Measurements from ENCODE around the gene VMAC. TPM values are rescaled to one million over a fixed set of nuclear protein-coding genes. Genes with fewer than 3 reads are reported as not detected.

The VMAC gene
- total RNA-seq, 1 donor from 2014 or later, result 3.7 TPM

DNA sequence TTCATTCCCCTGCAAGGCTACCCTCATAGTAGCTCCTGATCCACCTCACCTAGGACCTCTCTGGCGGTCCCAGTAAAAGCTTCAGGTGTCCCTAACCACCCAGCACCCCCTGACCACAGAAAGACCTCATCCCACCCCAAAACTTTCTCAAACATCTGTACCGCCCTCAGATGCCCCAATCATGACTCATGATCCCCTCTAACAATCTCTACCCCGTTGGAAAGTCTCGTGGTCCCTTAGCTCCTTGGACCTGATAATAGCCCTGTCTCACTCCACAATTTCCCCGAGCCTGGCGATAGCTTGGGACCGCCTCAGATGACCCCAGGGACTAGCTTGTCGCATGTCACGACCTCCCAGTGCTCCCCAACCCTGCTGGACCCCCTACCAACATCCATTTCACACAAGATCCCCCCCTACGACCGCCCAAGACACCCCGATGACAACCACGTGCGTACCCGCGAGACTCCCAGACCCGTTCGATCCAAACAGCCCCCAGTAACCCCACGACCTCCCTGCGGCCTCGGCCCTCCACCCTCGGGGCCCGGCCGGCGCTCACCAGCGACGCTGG lies 1.5 kb upstream of the VMAC start:
- DNase-seq (ENCODE audit: low spot score in 2 of 2) (no peak), FAIRE-seq (no peak)

GRCh38 chr19:5903624-5904351 lies 884 bp upstream of the VMAC start, which contains the start of gene NDUFA11:
Gene NDUFA11 (minus strand): TSS chr19:5903790. CDS start chr19:5903708, 82 bp downstream.
- FAIRE-seq, result no peak
- DNase-seq (ENCODE audit: low spot score in 2 of 2), result peak; percentile 92 to 94

DNA sequence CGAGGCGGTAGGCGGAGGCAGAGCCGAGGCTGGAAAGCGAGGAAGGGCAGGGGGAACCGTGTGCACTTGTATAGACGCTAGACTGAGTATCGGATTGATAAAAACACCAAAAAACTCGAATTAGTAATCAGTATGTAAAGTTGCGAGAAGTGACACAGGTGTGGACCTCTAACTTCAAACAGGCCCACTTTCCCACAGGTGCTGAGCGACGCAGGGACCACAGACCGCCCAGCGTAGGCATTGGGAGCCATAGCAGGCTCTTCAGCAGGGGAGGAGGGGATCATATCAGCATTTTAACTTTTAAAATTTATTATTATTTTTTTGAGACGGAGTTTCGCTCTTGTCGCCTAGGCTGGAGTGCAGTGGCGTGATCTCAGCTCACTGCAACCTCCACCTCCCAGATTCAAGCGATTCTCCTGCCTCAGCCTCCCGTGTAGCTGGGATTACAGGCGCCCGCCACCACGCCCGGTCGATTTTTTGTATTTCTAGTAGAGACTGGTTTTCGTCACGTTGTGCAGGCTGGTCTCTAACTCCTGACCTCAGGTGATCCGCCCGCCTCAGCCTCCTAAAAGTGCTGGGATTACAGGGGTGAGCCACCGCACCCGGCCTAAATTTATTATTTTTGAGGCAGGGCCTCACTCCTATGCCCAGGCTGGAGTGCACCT lies 574 bp downstream of the VMAC start:
- DNase-seq (ENCODE audit: low spot score in 2 of 2) (no peak), FAIRE-seq (no peak)

GRCh38 chr19:5907241-5907640 lies 2.6 kb downstream of the VMAC start:
- FAIRE-seq, result no peak

DNA sequence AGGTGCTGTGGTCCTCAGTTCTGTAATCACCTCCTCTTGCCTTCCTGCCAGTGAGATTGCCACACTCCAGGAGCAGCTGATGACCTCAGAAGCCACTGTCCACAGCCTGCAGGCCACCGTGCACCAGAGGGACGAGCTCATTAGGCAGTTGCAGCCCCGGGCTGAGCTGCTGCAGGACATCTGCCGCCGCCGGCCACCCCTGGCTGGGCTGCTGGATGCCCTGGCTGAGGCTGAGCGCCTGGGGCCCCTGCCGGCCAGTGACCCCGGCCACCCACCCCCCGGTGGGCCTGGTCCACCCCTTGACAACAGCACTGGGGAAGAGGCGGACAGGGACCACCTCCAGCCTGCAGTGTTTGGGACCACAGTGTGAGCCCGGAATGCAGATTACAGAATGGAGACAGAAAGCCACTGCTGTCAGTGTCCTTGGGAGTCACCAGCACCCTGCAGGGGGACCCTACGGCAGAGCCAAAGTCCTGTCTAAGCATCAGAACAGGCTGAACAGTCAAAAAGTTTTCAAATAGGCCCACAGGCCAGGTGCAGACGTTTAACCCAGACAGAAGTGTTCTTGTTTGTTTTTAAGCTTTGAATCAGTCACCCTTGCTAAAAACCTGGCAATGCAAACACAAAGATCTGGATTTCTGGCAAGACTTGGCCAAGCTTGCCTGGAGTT lies 4.2 kb downstream of the VMAC start:
- DNase-seq (ENCODE audit: low spot score in 2 of 2) (no peak), FAIRE-seq (no peak)

More at GRCh38 chr19:5907241-5907640, 2.6 kb downstream of the VMAC start:
- DNase-seq (ENCODE audit: low spot score in 2 of 2), result no peak

- DNase-seq (ENCODE audit: low spot score in 2 of 2), result no peak
- no peak for FAIRE-seq
Observed at GRCh38 chr19:5910638-5910907, 5.9 kb downstream of the VMAC start.

DNA sequence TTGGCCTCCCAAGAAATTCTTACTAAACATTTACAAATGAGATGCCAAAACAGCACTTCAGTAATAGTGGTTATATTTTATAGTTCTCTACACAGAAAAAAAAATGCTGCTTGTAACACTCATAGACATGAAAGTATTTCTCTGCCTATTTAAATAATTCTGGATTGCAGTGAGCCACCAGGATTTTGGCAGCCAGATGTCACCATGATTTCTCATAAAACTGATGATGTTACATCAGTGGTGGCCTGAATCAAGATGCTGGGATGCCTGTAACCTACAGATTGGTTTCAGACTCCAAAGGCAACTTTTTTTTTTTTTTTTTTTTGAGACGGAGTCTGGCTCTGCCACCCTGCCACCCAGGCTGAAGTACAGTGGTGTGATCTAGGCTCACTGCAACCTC lies 6.7 kb downstream of the VMAC start:
- FAIRE-seq (no peak), DNase-seq (ENCODE audit: low spot score in 2 of 2) (no peak)

- no peak for FAIRE-seq
Observed at GRCh38 chr19:5913739-5914357, 9.2 kb downstream of the VMAC start, which contains the start of gene CAPS. Gene CAPS (plus strand): TSS chr19:5914254. CDS start chr19:5914407, 153 bp downstream.

GRCh38 chr19:5914358-5914774 lies 9.7 kb downstream of the VMAC start:
- DNase-seq (ENCODE audit: low spot score in 2 of 2) (no peak), FAIRE-seq (no peak)

More at GRCh38 chr19:5913739-5914357, 9.2 kb downstream of the VMAC start, which contains the start of gene CAPS:
- peak; percentile 58 to 62 for DNase-seq (ENCODE audit: low spot score in 2 of 2)

GRCh38 chr19:5914946-5915781 lies 10.5 kb downstream of the VMAC start:
- DNase-seq (ENCODE audit: low spot score in 2 of 2) (no peak), FAIRE-seq (no peak)

- FAIRE-seq, result no peak
Observed at GRCh38 chr19:5915782-5916165, 11.1 kb downstream of the VMAC start.

DNA sequence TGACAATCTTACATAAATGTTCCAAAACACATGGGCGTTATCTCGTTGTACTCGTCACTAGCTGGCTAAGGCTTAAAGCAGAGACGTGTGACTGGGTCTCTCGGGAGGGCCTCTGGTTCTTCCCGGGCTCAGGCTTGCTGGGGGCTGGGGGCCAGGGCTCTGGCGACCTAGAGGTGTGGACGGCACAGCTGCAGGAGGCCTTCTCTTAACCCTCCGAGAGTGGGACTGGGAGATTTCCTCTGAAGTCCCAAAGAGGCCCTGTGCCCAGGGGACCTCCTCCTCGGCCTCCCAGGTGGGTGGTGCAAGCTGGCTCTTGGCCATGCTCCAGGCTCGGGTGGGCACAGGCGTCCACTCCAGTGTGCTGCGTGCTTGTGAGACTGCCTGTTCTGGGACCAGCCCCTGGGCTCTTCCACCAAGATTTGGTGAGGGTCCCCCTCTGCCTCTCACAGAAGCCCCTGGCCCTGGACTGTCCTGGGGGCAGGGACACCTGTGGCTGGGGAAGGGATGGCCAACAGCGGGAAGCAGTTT lies 11.6 kb downstream of the VMAC start:
- FAIRE-seq (no peak), DNase-seq (ENCODE audit: low spot score in 2 of 2) (no peak)

More at GRCh38 chr19:5915782-5916165, 11.1 kb downstream of the VMAC start:
- no peak for DNase-seq (ENCODE audit: low spot score in 2 of 2)

DNA sequence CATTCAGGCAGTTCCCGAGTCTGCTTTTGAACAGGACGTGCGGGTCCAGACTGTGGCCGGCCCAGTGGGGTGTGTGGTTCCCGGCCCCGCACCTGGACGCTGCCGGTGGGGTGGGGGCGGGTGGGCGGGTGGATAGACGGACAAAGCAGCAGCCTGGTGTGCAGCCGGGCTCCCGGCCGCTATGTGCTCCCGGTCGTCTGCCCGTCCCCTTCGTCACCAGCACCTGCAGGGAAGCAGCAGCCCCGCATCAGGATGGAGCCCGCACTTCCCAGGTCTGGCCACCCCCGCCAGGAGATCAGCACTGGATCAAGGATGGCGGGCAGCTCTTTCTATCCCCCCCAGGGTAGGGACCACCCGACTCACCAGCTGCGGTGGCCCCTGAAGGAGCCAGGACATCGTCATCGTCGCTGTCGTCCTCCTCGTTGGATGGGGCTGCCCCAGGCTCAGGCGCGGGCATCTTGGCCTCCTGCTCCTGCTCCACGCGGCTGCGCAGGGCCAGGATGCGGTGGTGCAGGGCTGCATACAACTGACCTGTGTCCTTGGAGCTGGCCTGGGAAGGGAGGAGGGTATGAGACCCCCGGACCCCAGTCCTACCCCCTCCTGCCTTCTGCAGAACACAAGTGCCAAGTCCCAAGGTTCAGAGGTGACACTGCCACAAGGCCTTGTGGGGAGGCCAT lies 12.9 kb downstream of the VMAC start:
- no peak for DNase-seq (ENCODE audit: low spot score in 2 of 2)
- no peak for FAIRE-seq

DNA sequence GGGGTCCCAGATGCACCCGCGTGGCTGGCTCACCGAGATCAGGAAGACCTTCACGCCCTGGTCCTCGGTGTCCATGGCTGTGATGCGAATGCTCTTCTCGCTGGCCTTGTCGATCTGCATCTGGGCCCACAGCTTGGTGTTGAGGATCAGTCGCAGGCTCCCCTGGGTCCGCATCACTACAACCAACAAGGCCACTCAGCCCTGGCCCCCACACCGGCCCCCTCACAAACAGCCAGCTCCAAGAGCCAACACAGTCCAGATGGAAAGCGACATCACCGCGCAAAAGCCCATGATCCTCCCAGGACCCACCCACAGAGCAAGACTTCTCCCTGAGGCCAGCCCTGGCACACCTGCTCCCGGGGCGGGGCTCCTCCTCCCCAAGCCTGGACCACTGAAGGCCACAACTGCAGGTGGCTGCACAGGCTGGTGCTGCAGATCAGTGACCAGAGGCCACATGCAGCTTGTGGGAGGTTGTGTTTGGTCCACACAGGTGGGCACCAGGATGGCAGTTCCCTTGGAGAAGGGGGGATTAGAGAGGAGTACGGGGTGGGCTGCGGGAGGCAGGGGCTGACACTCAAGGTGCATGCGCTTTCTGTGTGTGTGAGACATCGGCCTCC lies 13.9 kb downstream of the VMAC start:
- FAIRE-seq, result no peak
- DNase-seq (ENCODE audit: low spot score in 2 of 2), result no peak

DNA sequence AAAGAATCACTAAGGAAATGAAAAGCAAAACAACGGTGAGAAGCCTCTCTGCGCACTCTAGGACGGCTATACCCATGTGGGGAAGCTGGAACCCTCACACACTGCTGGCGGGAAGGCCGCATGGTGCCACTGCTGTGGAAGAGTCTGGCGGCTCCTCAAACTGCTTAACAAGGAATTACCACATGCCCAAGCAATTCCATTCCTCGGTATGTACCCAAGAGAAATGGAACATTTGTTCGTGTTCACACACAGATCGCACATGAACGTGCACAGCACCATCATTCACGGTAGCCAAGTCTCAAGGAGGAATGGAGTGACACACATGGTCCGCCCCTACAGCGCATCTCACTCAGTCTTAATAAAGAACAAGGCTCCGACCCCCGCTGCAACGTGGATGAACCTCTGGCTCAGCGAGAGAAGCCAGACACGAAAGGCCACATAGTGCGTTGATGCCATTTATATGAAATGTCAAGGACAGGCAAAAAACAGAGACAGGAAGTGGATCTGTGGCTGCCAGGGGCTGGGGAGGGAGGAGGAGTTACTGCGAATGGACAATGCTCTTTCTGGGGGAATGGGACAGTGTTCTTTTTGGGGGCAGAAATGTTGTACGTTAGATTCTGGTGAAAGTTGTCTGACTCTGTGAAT lies 17.0 kb downstream of the VMAC start:
- FAIRE-seq, result no peak
- DNase-seq (ENCODE audit: low spot score in 2 of 2), result no peak

DNA sequence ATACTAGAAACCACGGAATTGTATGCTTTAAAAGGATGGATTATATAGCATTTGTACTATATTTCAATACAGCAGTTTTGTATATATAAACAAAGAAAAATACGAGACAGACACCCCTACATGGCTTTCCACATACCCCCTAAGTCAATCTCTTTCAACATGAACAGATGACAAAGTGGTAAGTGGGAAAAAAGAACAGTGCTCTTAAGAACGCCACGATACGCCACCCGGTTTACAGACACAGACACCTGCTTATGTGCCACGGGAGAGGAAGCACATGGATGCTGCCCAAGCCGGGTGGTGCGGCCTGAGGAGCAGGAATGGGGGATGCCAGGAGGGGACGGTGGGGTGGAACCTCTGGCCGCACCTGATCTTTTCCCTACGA lies 17.5 kb downstream of the VMAC start:
- FAIRE-seq (no peak), DNase-seq (ENCODE audit: low spot score in 2 of 2) (no peak)

DNA sequence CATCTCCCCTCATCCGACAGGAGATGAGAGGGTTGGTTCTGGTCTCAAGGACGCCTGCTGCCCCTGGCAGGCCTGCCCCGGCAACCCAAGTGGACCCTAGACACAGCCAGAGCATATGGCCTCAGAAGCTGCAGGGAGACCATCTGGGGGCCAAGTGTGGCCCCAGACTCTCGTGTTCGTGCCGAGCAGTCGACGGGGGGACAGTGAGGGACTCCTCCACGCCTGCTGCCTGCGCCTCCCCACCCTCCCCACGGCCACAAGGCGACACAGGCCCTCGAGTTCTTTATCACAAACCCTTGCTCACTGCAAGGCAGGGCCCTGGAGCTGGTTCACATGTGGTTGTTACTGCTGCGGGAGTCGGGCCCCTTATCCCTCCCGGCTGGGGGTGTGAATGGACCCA lies 18.7 kb downstream of the VMAC start:
- DNase-seq (ENCODE audit: low spot score in 2 of 2) (no peak), FAIRE-seq (no peak)

DNA sequence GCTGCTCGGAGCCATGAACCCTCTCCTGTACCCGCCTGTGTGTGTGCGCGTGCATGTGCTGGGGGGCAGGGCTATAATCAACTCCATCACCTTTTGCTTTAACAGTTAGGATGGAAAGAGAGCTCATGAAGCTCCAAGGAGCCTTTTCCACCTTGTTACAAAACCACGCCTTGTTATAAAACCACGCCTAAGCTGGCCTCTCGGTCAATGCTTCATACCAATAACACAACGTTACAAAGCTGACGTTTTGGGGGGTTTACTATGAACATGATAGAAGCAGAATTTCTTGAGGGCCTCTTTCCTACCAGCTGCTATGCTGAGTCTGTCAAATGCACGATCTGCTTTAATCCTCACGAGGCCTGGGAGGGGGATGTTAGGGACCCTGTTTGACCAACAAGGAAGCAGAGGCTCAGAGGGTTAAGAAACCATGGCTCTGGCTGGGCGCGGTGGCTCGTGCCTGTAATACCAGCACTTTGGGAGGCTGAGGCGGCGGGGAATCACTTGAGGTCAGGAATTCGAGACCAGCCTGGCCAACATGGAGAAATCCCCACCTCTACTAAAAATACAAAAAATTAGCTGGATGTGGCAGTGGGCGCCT lies 21.3 kb downstream of the VMAC start:
- DNase-seq (ENCODE audit: low spot score in 2 of 2), result no peak

More for the DNA sequence above, 21.3 kb downstream of the VMAC start:
- no peak for FAIRE-seq
